GM18870 (cell line): ENCODE data around the gene BRD9.
"Not testable (repeated sequence)": the region's sequence is repeated elsewhere in the genome, so short reads cannot be mapped to it uniquely, and the experiment has no call there.

Experiments
- ATAC-seq: cut with Tn5 transposase; IDR thresholded peaks from one replicate; pipeline ENCODE4 v1.9.1; 2021; ENCODE audit warnings: moderate library complexity; ENCODE audit not compliant: unreplicated experiment

BRD9 gene

GRCh38 chr5:881551-881935, 11.1 kb downstream of the BRD9 start:
- no peak for ATAC-seq

GRCh38 chr5:880816-881550, 11.6 kb downstream of the BRD9 start:
- ATAC-seq = no peak

- not testable (repeated sequence) for ATAC-seq
Measured at GRCh38 chr5:878677-879076, 13.9 kb downstream of the BRD9 start.

DNA sequence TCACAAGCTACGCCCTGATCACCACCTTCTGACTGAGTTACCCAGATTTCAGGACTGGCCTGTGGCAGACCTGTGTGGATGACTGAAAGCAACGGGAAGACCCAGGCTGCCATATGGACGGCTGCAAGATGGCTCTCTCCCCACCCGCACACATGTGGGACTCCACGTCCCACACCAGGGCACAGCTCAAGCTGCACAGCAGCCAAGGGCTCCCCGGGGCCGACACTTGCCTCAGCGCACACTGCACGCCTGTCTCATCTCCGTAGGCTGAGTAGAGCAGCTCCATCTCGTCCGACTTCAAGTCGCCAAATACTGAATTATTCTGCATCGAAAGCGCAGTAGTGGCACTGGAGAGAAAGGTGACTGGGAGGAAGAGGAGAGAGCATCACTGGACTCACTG, 14.5 kb downstream of the BRD9 start:
- no peak for ATAC-seq

DNA sequence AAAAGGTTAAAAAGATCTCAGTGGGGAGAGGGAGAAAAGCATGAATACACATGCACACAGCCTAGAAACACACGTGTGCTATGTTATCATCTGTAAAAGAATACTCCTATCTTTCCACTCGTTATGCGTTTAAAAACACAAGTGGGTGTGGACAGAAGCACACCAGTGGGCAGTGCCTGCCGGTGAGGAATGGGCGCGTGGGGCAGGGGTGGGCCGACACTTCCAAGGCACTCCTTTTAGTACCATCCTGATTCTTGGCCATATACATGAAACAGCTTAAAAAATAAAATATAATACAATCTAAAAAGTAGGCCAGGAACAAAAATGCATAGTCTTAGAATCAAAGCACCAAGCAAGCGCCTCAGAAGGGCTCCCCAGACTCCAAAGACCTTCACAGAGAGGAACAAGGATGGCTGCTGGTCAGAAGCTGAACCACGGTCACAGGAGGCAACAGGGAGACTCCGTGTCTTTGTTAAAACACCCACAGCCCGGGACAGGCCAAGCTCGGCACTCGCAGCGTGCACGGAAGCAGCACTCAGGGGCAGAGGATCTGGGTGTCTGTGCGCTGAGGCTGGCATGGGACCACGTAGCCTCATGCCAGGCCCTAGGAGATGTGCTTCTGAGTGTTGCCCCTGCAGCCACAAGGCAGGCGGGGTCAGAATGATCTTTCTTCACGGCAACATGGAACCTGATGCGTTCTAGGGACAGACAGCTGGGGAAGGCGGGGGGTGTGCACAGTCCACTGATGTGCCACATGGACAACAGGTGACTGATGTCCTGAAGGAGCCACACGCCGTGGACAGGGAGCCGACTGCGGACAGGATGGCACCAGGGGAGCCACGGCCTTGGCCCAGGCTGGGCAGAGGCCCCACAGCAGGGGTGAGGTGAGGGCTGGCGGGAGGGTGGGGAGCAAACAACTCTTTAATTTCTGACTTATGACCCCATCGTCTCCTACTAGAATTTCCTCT, 15.9 kb downstream of the BRD9 start:
- ATAC-seq = no peak

DNA sequence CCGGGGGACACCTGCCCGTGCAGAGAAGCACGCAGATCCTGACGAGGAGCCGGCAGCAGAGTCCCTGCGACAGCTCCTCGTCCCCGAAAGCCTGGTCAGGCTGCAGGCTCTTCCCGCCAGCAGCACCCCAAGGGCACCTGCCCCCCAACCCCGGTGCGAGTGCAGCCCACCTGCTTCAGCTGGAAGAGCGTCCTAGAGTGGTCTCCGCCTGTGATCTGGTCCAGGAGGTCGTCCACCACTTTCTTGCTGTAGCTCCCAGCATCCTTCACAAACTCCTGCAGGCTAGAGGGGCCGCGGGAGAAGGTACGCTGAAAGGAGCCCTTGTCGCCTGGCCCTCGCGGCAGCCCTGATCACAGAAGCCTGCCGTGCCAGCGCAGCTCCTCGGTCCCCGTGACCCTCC, 16.7 kb downstream of the BRD9 start:
- ATAC-seq = no peak

GRCh38 chr5:873328-873727, 19.3 kb downstream of the BRD9 start:
- ATAC-seq = no peak

- ATAC-seq = no peak
Measured at GRCh38 chr5:872301-872700, 20.3 kb downstream of the BRD9 start.

GRCh38 chr5:871596-872298, 20.9 kb downstream of the BRD9 start:
- ATAC-seq = no peak

DNA sequence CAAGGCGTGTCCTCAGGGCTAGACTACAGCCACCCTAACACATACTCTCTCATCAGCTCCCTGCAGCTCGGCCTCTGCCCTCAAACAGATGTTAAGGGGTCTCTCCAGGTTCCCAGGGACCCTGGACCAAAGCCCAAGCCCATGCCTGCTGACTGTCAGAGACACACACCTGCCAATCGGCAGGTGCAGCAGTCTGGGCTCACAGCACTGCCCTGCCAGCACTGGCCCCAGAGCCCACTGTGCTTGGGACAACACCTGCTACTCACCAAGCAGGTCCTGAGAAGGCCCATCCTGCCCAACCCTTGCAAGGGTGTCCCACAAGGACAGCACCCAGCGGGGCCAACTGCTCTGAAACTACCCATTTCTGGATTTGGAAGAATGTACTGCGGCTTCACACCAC, 21.6 kb downstream of the BRD9 start:
- ATAC-seq = no peak

DNA sequence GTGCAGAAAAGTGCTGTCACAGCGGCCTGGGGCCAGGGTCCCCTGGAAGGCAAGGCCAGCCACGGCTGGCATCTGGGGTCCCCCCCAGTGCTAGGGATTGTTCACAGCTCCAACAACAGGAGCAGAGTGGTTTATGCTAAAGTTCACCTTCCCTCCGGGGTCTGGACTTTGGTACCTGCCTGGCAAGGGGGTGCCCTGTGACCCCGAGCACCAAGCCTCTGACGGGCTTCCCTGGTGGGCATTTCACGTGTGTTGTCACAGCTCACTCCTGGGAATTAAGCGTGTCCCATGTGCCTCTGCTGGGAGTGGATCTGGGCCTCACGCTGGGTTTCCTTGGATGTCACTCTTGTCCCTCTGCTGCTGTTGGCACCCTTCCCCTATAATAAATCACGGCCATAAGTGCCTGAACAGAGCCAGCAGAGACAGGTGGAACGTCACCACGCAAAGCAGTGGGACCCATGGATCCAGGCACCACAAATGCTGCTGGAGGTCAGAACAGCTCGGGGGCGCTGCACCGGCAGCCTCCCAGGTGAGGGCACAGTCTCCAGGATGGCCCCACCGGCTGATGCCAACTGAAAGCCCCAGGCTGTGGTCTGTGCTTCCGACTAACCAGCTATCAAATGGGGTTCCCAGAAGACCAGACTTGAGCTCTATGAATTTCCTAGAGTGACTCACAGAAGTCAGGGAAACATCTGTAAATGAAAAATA, 24.0 kb downstream of the BRD9 start:
- ATAC-seq = no peak

GRCh38 chr5:867300-867870, 25.2 kb downstream of the BRD9 start:
- ATAC-seq = no peak

DNA sequence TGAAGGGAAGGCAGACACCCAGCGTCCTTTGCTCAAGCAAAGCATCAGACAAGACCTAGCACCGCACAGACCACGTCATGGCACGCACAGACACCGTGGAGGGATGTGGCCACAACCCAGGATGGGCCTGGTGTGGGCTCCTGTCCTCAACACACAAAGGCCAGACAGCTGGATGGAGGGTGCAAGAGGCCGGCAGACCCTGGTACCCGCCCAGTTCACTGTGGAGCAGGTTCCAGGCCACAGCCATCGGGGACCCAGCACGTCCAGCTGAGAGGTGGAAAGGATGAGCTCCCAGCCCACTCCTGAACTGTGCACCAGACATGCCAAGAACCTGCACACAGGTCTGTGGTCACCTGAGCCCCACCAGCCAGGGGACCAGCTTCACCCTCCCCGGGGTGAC, 26.8 kb downstream of the BRD9 start:
- no peak for ATAC-seq

- ATAC-seq = no peak
Measured at GRCh38 chr5:865168-865521, 27.5 kb downstream of the BRD9 start.

DNA sequence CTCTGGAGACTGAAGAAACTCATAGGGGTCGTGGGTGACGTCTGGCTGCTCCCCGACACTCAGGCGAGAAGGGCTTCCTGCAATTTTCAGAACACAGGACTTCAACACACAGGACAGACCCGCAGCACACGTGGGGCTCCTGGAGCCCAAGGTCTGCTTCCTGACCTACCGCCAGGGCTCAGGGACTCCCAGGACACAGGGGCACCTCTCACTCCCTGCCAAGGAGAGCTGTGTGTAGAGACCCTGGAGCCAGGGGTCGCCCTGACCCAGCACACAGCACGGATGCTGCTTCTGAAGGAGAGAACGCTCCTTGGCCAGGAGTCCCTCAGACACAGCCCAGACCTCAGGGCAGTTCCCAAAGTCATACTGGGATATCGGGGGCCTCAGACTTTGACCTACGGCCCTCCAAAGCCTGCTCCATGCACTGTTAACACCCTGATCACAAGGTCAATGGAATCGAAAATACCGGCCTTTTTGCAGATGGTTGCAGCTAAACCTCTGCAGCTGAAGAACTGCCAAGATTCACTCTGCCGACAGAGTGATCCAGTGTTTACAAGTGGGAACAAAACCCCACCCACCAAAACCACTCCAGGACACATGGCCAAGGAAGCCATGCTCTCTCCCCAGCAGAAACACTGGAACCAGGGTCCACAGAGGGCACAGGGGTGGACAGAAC, 28.0 kb downstream of the BRD9 start:
- no peak for ATAC-seq

DNA sequence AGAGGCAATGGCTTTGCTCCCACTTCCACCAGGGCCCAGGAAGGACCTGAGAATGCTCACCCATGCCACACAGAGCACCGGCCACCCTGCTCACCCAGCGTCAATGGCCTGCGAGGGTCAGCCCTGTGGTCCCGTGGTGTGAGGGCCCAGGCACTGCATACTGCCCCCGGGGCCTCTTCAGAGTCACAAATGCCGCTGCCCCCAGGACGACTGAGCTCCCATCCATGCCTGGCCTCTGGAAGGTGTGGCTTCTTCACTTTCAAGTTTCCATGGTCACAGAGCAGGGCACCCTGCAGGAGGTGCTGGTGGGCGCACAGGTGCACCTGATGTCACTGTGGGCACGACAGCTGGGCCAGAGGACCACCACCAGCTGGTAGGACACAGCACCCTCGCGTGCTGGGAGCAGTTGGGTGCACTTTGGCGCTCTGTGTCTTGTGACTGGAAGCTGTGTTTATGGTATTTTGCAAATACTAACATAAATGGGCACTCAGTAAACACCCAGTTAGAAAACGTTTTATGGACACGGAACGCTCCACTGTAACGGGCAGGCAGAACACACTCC, 29.3 kb downstream of the BRD9 start:
- no peak for ATAC-seq

DNA sequence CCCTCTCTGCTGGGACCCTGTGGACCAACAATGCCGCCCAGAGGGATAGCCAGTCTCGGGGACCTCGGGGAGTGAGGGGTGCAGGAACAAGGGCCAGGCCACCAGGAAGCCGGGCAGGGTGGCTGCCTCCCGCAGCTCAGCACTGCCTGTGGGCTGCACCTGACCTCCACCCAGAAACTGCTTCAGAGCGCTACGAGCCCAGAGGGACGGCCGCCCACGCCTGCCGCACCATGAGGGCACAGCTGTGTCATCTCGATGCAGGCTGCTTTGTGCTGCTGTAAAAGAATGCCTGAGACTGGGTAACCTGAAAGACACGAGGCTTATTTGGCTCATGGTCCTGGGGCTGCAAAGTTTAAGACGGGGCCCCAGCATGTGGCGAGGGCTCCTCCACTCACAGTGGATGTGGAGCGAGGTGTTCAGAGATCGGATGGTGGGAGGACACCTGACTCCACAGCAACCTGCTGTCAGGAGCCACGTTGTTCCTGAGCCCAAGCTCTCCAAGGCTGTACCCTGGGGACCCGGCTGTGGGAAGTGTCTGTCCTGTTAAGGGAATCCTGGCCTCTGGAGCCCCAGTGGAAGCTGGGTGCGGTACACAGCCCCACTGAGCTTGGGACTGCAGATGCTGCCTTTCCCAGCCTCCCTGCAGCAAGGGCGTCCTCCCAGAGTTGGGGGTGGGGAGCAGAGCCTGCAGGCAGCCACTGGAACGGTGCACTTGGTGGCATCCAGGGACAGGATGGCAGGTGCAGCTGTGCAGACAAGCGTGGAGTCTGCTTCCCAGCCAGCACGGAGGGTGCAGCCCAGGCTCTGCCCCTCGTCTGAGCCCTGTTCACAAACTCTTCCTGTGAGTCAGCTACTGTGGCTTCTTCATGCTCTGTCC, 30.0 kb downstream of the BRD9 start:
- ATAC-seq = no peak

- no peak for ATAC-seq
Measured at GRCh38 chr5:861442-862366, 30.9 kb downstream of the BRD9 start.
